Natural killer cell treated with Interleukin-12 subunit alpha and Interleukin-12 subunit beta and Interleukin-15 and Interleukin-18, amount 100 ng/mL, for 72 hours (primary cell): ENCODE data around the gene ELMO1. TPM values are rescaled to one million over a fixed set of nuclear protein-coding genes. Genes with fewer than 3 reads are reported as not detected.

Source experiments
- ATAC-seq, 2 donors: fragments of 150-1000 bp; cut with Tn5 transposase in 1 of 2; sonication (Bioruptor Pico), chemical (Tn5 transposase) in 1 of 2; 2 replicates each; pipeline ENCODE4 v1.10.0; 2021
- DNase-seq: peaks from one replicate; pipeline ENCODE4 v3.0.0; 2022; ENCODE audit warnings: low spot score
- H3K27ac Mint-ChIP-seq, 2 donors: 1 replicate in 1 of 2; 2 replicates in 1 of 2; pipeline ENCODE4 v1.8.0; 2022; ENCODE audit warnings: mixed read lengths in 2 of 2, mild to moderate bottlenecking in 1 of 2, moderate library complexity in 1 of 2
- H3K27me3 Mint-ChIP-seq, 2 donors: 1 replicate in 1 of 2; 2 replicates in 1 of 2; pipeline ENCODE4 v1.8.0; 2022; ENCODE audit warnings: mixed read lengths in 2 of 2
- H3K36me3 Mint-ChIP-seq: one replicate; pipeline ENCODE4 v1.8.0; 2022; ENCODE audit warnings: mixed read lengths
- H3K4me1 Mint-ChIP-seq, 2 donors: 1 replicate in 1 of 2; 2 replicates in 1 of 2; pipeline ENCODE4 v1.8.0; 2022; ENCODE audit warnings: low read depth in 2 of 2, mixed read lengths in 2 of 2, mild to moderate bottlenecking in 1 of 2
- H3K4me3 Mint-ChIP-seq: one replicate; pipeline ENCODE4 v1.8.0; 2022; ENCODE audit warnings: mixed read lengths
- H3K9me3 Mint-ChIP-seq: 2 replicates; pipeline ENCODE4 v1.8.0; 2022; ENCODE audit warnings: mixed read lengths
- total RNA-seq, 2 donors: library from RNA; stranded (reverse); gene quantifications; one replicate each; pipeline ENCODE4 v1.2.3, GENCODE V29; 2022

Gene ELMO1
- total RNA-seq, 2 donors from 2014 or later: 36.8 to 103 TPM

DNA sequence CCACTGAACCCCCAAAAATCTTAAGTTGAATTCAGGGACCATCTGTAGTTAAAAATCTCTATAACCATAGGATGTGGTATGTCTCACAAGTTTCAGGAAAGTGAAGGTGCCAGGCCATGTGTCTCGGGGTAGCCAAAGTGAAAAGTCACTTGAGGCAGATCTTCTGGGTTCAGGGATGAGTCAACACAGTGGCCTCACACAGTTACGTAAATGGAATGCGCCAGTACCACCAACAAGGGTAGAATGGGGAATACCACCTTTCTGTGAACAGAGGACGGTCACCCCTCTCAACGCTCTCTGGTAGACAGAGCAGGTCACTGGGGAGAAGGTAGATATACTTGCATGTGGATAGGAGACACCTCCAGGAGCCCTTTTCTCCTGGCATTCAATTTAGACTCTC is 71.4 kb downstream of the ELMO1 start:
- peak overlapping the region; percentile 47 for H3K4me3 Mint-ChIP-seq

GRCh38 chr7:37376386-37376785 is 72.3 kb downstream of the ELMO1 start:
- ATAC-seq (peak; percentile 68 to 77), DNase-seq (no peak)
- peaks cover 26% of the 10 kb centered on the region for H3K36me3 Mint-ChIP-seq
- peaks cover 14 to 18% of the 10 kb centered on the region in 2 donors for H3K27me3 Mint-ChIP-seq
- H3K4me3 Mint-ChIP-seq: peak overlapping the region; percentile 50
- no peaks in the 10 kb centered on the region for H3K9me3 Mint-ChIP-seq
- peak overlapping the region; percentile 26 to 40 for H3K27ac Mint-ChIP-seq
- H3K4me1 Mint-ChIP-seq: peaks cover 30 to 40% of the 10 kb centered on the region in 2 donors

More for the DNA sequence above, 71.4 kb downstream of the ELMO1 start:
- peak overlapping the region; percentile 26 to 40 for H3K27ac Mint-ChIP-seq
- peaks cover 26% of the 10 kb centered on the region for H3K36me3 Mint-ChIP-seq
- no peaks in the 10 kb centered on the region for H3K9me3 Mint-ChIP-seq
- ATAC-seq: peak; percentile 85 to 89
- peaks cover 30 to 35% of the 10 kb centered on the region in 2 donors for H3K4me1 Mint-ChIP-seq
- peak; percentile 67 for DNase-seq
- peaks cover 8 to 15% of the 10 kb centered on the region in 2 donors for H3K27me3 Mint-ChIP-seq

GRCh38 chr7:37372750-37373149 is 75.9 kb downstream of the ELMO1 start:
- Mint-ChIP-seq H3K36me3 (peaks cover 14% of the 10 kb centered on the region), H3K4me3 (no peak overlapping the region), H3K9me3 (no peaks in the 10 kb centered on the region), H3K4me1 (peaks cover 19 to 23% of the 10 kb centered on the region in 2 donors), H3K27me3 (peaks cover 18 to 28% of the 10 kb centered on the region in 2 donors), H3K27ac (no peak overlapping the region)
- DNase-seq (no peak), ATAC-seq (no peak)

- Mint-ChIP-seq H3K27ac (no peak overlapping the region), H3K36me3 (peaks cover 11% of the 10 kb centered on the region), H3K9me3 (no peaks in the 10 kb centered on the region), H3K4me1 (peaks cover 16 to 21% of the 10 kb centered on the region in 2 donors), H3K4me3 (no peak overlapping the region), H3K27me3 (peaks cover 28 to 37% of the 10 kb centered on the region in 2 donors)
- ATAC-seq: no peak
- DNase-seq: no peak
These were observed 76.9 kb downstream of the ELMO1 start for GRCh38 chr7:37371755-37372154.

GRCh38 chr7:37369906-37370305 is 78.8 kb downstream of the ELMO1 start:
- no peak overlapping the region for H3K27ac Mint-ChIP-seq
- H3K4me3 Mint-ChIP-seq: no peak overlapping the region
- DNase-seq (no peak), ATAC-seq (no peak)
- no peaks in the 10 kb centered on the region for H3K9me3 Mint-ChIP-seq
- H3K4me1 Mint-ChIP-seq: peaks cover 26 to 30% of the 10 kb centered on the region in 2 donors
- H3K36me3 Mint-ChIP-seq: peaks cover 4% of the 10 kb centered on the region
- peaks cover 31 to 37% of the 10 kb centered on the region in 2 donors for H3K27me3 Mint-ChIP-seq

- no peak for ATAC-seq
- Mint-ChIP-seq H3K4me1 (peaks cover 36 to 40% of the 10 kb centered on the region in 2 donors), H3K27ac (no peak overlapping the region), H3K9me3 (no peaks in the 10 kb centered on the region), H3K27me3 (peaks cover 37 to 42% of the 10 kb centered on the region in 2 donors), H3K36me3 (peaks cover 4% of the 10 kb centered on the region), H3K4me3 (no peak overlapping the region)
- DNase-seq: no peak
These were observed 80.1 kb downstream of the ELMO1 start for GRCh38 chr7:37368540-37368939.

- Mint-ChIP-seq H3K27me3 (peaks cover 48 to 51% of the 10 kb centered on the region in 2 donors), H3K4me1 (peaks cover 45 to 51% of the 10 kb centered on the region in 2 donors), H3K27ac (no peak overlapping the region), H3K36me3 (peaks cover 4% of the 10 kb centered on the region), H3K4me3 (no peak overlapping the region), H3K9me3 (no peaks in the 10 kb centered on the region)
- DNase-seq: no peak
- no peak for ATAC-seq
These were observed 81.7 kb downstream of the ELMO1 start for GRCh38 chr7:37367010-37367409.

DNA sequence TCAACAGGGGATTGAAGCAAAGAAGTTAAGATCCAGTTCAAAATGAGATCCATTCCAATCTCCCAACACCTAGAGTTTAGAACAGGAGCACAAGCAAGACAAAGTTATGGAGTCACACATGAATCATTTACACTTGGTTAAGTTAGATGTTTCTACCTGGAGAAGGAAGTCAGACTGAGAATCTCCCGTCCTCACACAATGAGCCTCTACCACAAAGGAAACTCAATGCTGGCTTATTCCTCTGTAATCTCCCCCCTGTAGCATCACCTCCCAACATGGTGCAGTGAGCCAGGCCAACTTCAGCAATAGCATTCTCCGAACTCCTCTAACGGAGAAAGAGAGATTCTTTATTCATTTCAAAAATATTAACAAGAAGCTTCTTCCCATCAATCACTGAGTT is 82.2 kb downstream of the ELMO1 start:
- H3K27me3 Mint-ChIP-seq: peaks cover 42 to 50% of the 10 kb centered on the region in 2 donors
- ATAC-seq (no peak), DNase-seq (no peak)
- H3K4me1 Mint-ChIP-seq: peaks cover 45 to 47% of the 10 kb centered on the region in 2 donors
- H3K36me3 Mint-ChIP-seq: peaks cover 4% of the 10 kb centered on the region
- H3K4me3 Mint-ChIP-seq: no peak overlapping the region
- H3K27ac Mint-ChIP-seq: no peak overlapping the region
- H3K9me3 Mint-ChIP-seq: no peaks in the 10 kb centered on the region

DNA sequence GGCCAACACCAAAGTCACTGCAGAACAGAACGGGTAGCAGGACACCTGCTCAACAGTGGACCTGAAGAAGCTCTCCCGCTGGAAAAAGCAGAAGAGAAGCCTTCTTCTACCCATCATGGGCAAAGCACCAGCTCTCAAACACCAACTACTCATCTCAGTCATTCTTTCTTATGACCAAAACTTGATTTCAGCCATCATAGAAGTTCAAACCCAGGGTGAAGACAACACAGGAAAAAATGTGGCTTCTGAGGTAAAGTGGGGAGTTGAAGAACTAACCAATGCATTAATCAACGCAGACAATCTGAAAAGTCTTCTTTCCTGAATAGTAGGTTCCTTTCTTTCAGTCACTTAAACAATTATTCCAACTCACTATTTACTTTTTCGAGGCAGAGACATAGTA is 83.3 kb downstream of the ELMO1 start:
- no peaks in the 10 kb centered on the region for H3K9me3 Mint-ChIP-seq
- DNase-seq: no peak
- no peak overlapping the region for H3K4me3 Mint-ChIP-seq
- peaks cover 4% of the 10 kb centered on the region for H3K36me3 Mint-ChIP-seq
- peaks cover 41 to 52% of the 10 kb centered on the region in 2 donors for H3K27me3 Mint-ChIP-seq
- ATAC-seq: peak in 1 of 2 donors; percentile 66
- H3K4me1 Mint-ChIP-seq: peaks cover 45 to 48% of the 10 kb centered on the region in 2 donors
- no peak overlapping the region for H3K27ac Mint-ChIP-seq

- H3K4me1 Mint-ChIP-seq: peaks cover 43 to 54% of the 10 kb centered on the region in 2 donors
- ATAC-seq (no peak), DNase-seq (no peak)
- H3K9me3 Mint-ChIP-seq: no peaks in the 10 kb centered on the region
- peaks cover 4% of the 10 kb centered on the region for H3K36me3 Mint-ChIP-seq
- H3K27me3 Mint-ChIP-seq: peaks cover 35 to 47% of the 10 kb centered on the region in 2 donors
- no peak overlapping the region for H3K27ac Mint-ChIP-seq
- H3K4me3 Mint-ChIP-seq: no peak overlapping the region
These were observed 83.8 kb downstream of the ELMO1 start for GRCh38 chr7:37364856-37365255.

DNA sequence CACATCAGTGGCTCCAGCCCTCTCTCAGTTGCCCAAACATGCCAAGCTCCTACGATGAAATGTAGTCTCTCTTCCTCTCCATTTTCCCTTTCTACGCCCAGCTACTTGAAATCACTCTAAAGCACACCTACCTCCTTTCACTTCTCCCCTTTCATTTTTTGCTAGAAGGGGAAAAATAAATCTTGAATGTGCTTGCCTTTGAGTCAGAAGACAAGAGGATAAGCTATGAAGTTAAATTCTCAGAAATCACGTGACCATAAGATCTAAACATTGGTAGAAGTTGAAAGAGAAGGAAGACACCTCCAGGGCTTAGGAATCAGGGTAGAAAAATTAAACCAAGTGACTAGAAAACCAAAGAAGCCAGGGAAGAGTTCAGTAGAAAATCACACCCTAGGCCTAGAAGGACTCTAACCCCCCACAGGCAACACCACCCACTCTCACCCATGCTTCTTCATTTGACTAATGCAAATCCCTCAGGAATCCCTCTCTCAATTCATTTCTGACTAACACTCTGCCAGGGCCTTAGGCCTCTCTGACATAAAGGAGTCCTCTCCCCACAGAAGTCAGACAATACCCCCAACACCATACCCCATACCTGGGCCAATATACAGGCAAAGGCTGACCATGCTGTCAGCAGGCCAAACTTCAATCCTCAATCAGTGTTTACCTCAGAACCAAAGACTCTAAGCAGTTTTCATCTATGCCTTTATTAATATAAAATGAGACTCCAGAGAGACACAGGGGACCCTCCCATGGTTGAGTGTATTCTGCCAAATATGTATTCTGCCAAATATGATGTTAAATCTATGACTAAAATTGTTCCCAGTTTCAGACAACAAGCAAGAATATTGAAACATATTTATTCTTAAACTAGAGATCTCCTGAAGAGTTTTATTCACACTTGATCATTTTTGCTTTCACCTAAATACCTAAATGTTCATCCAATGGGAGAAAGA is 84.8 kb downstream of the ELMO1 start:
- H3K9me3 Mint-ChIP-seq: no peaks in the 10 kb centered on the region
- H3K36me3 Mint-ChIP-seq: peaks cover 4% of the 10 kb centered on the region
- no peak overlapping the region for H3K4me3 Mint-ChIP-seq
- peaks cover 45 to 56% of the 10 kb centered on the region in 2 donors for H3K4me1 Mint-ChIP-seq
- DNase-seq (no peak), ATAC-seq (no peak)
- H3K27me3 Mint-ChIP-seq: peaks cover 34 to 42% of the 10 kb centered on the region in 2 donors
- H3K27ac Mint-ChIP-seq: peak overlapping the region in 1 of 2 donors; percentile 14

DNA sequence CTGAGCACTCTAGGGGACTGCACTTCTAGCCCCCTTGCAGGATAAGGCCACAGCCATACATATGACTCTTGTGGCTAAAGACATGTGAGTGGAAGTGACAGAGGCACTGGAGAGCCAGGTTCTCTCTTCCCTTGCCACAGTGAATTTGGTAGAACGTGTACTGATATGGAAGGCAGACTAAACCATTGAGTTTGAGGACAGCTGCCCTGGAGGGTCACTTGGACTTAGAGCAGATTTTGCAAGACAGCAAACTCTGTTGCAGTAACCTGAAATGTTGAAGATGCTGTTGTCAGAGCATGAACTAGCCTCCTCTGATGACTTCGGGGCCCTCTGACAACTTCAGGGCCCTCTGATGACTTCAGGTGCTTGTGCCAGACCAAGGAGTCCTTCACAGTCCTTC is 85.9 kb downstream of the ELMO1 start:
- Mint-ChIP-seq H3K4me1 (peaks cover 44 to 61% of the 10 kb centered on the region in 2 donors), H3K4me3 (no peak overlapping the region), H3K36me3 (peaks cover 4% of the 10 kb centered on the region), H3K27me3 (peaks cover 31 to 44% of the 10 kb centered on the region in 2 donors), H3K27ac (peak overlapping the region in 1 of 2 donors; percentile 14), H3K9me3 (no peaks in the 10 kb centered on the region)
- ATAC-seq (no peak), DNase-seq (no peak)

DNA sequence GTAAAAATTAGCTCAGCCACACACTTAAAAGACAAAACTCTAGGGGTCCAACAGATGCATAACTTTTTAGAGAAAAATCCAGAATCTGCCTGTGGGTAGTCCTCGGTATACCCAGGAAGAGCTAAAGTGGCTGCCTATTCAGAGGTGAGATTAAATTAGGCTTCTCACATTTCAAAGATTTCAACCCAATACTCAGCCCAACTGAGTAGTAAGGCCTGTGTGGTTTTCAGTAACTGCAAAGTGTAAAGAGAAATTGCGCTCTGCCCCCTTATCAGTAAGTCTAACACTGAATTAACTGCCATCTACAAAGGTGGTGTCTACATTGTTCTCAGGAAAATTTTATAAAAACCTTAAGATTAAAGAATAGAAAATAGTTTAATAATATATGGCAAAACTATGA is 88.2 kb downstream of the ELMO1 start:
- no peak for DNase-seq
- no peak overlapping the region for H3K4me3 Mint-ChIP-seq
- H3K9me3 Mint-ChIP-seq: no peaks in the 10 kb centered on the region
- peaks cover 38 to 52% of the 10 kb centered on the region in 2 donors for H3K4me1 Mint-ChIP-seq
- no peak overlapping the region for H3K27ac Mint-ChIP-seq
- H3K36me3 Mint-ChIP-seq: no peaks in the 10 kb centered on the region
- ATAC-seq: no peak
- peaks cover 18 to 41% of the 10 kb centered on the region in 2 donors for H3K27me3 Mint-ChIP-seq
